K562 (cell line): ENCODE data around the gene GFI1B. TPM values are rescaled to one million over a fixed set of nuclear protein-coding genes. Genes with fewer than 3 reads are reported as not detected.
A peak's percentile ranks its signal among the peaks of the same experiment; 100 is the strongest.

Source experiments
- BCOR ChIP-seq: fragments of 450-650 bp; IDR thresholded peaks from 2 replicates; pipeline ENCODE4 v1.6.1; 2016
- CHD4 ChIP-seq: fragments of 200-600 bp; sonication (generic); IDR thresholded peaks from 3 replicates; pipeline ENCODE4 v1.6.1; 2012; ENCODE audit warnings: low read depth, mild to moderate bottlenecking, mixed read lengths, low read length, inconsistent platforms; ENCODE audit not compliant: insufficient read depth, insufficient replicate concordance, poor library complexity, severe bottlenecking
- MGA ChIP-seq: fragments of 450-650 bp; IDR thresholded peaks from 2 replicates; pipeline ENCODE4 v1.6.1; 2016; ENCODE audit warnings: mild to moderate bottlenecking, moderate library complexity
- PHF20 ChIP-seq: fragments of 450-650 bp; IDR thresholded peaks from 2 replicates; pipeline ENCODE4 v1.6.1; 2018; ENCODE audit not compliant: partially characterized antibody
- RUNX1 ChIP-seq: sonication (generic); IDR thresholded peaks from 2 replicates; pipeline ENCODE4 v1.6.1; 2016; ENCODE audit warnings: antibody characterized with exemption, low read depth
- SNAPC5 ChIP-seq: fragments of 250-450 bp; sonication (Bioruptor Pico); IDR thresholded peaks from 2 replicates; pipeline ENCODE4 v1.8.0; 2021; ENCODE audit warnings: moderate library complexity, mild to moderate bottlenecking, inconsistent platforms
- ZBED1 ChIP-seq: IDR thresholded peaks from 2 replicates; pipeline ENCODE4 v1.6.1; 2014
- ZBTB33 ChIP-seq: sonication (generic); formaldehyde crosslinking; IDR thresholded peaks from 2 replicates; pipeline ENCODE4 v1.8.1; 2023; ENCODE audit warnings: mild to moderate bottlenecking, missing genetic modification reagents
- polyA plus RNA-seq, 8 experiments: library from polyadenylated mRNA; depleted of rRNA in 4 of 8; stranded (reverse) in 5 of 8; unstranded in 3 of 8; fragments of >200 nt; fragmentation: Nextera tagmentation in 2 of 8; fragmentation: Illumina TruSeq in 1 of 8; extraction: Ambion mirVana in 2 of 8; extraction: Trizol in 1 of 8; gene quantifications; 2 replicates each; pipeline versions ENCODE4 v1.2.1 to v1.2.3, GENCODE V29; 2011 to 2014; ENCODE audit warnings: inconsistent platforms in 1 of 8, missing spikeins in 1 of 8
- total RNA-seq, 7 experiments: library from RNA; depleted of rRNA in 6 of 7; stranded (reverse); fragments of >200 nt in 6 of 7; fragmentation: Illumina TruSeq in 2 of 7; extraction: Trizol in 2 of 7; gene quantifications; 2 replicates each; pipeline versions ENCODE4 v1.2.1 to v1.2.3, GENCODE V29; 2011 to 2021; ENCODE audit warnings: low replicate concordance in 1 of 7

The GFI1B gene
- total and polyA plus RNA-seq, 9 of the 15 experiments (the other 6 are each of a cell fraction or from before 2014, with no cell fraction given): 8.0 to 75.7 (median 34.5) TPM

GRCh38 chr9:132945186-132946130 is 33.0 kb upstream of the GFI1B start (continued):
- 0 out of 2 replicates have a peak, but pooled peaks have one; percentile 0 for TF ChIP-seq MGA
- no peak for TF ChIP-seq SNAPC5 (CRISPR knock-in tag)
- no peak; the same call in 1 of the 2 replicates for TF ChIP-seq ZBTB33
- TF ChIP-seq BCOR: peak; percentile 100
- TF ChIP-seq PHF20: peak; percentile 71
- peak; percentile 96 for TF ChIP-seq CHD4
- no peak for TF ChIP-seq ZBED1
- TF ChIP-seq RUNX1: no peak
